GM18505 (cell line): Measurements from ENCODE around the gene RHBDD2.
"Not testable (repeated sequence)": the region's sequence is repeated elsewhere in the genome, so short reads cannot be mapped to it uniquely, and the experiment has no call there.

Experiments
- ATAC-seq: cut with Tn5 transposase; IDR thresholded peaks from one replicate; pipeline ENCODE4 v1.9.1; 2021; ENCODE audit not compliant: unreplicated experiment
- POLR2A ChIP-seq: IDR thresholded peaks from 4 replicates; pipeline ENCODE4 v1.6.1; 2011; ENCODE audit warnings: borderline replicate concordance; ENCODE audit not compliant: insufficient read depth, insufficient read length; ENCODE audit errors: extremely low read depth

RHBDD2 gene

GRCh38 chr7:75850235-75850634, 28.6 kb upstream of the RHBDD2 start:
- TF ChIP-seq POLR2A, result no peak
- ATAC-seq, result no peak

GRCh38 chr7:75854233-75854632, 24.6 kb upstream of the RHBDD2 start:
- TF ChIP-seq POLR2A, result no peak
- no peak for ATAC-seq

- not testable (repeated sequence) for ATAC-seq
Observed at GRCh38 chr7:75854813-75855345, 24.0 kb upstream of the RHBDD2 start.

GRCh38 chr7:75856536-75856935, 22.3 kb upstream of the RHBDD2 start:
- no peak for TF ChIP-seq POLR2A
- ATAC-seq, result no peak

GRCh38 chr7:75858410-75858809, 20.4 kb upstream of the RHBDD2 start:
- TF ChIP-seq POLR2A, result no peak
- no peak for ATAC-seq

- no peak for ATAC-seq
- no peak for TF ChIP-seq POLR2A
Observed at GRCh38 chr7:75861636-75862035, 17.2 kb upstream of the RHBDD2 start.

- ATAC-seq, result not testable (repeated sequence)
Observed at GRCh38 chr7:75864251-75864650, 14.6 kb upstream of the RHBDD2 start.

GRCh38 chr7:75866114-75866488, 12.7 kb upstream of the RHBDD2 start:
- no peak for TF ChIP-seq POLR2A
- ATAC-seq, result no peak

- no peak for TF ChIP-seq POLR2A
- no peak for ATAC-seq
Observed at GRCh38 chr7:75866489-75867389, 12.1 kb upstream of the RHBDD2 start.

GRCh38 chr7:75867390-75867717, 11.5 kb upstream of the RHBDD2 start:
- TF ChIP-seq POLR2A, result no peak
- ATAC-seq, result no peak

- ATAC-seq, result no peak
- TF ChIP-seq POLR2A, result no peak
Observed at GRCh38 chr7:75868153-75868552, 10.7 kb upstream of the RHBDD2 start.

GRCh38 chr7:75869776-75870379, 9.0 kb upstream of the RHBDD2 start:
- TF ChIP-seq POLR2A, result no peak
- ATAC-seq, result no peak

- TF ChIP-seq POLR2A, result no peak
- ATAC-seq, result no peak
Observed at GRCh38 chr7:75870557-75871161, 8.2 kb upstream of the RHBDD2 start.
